ENCODE results near the gene GNG7.
"Not testable (repeated sequence)": the region's sequence is repeated elsewhere in the genome, so short reads cannot be mapped to it uniquely, and the experiment has no call there.

The GNG7 gene

GRCh38 chr19:2717638-2718541 lies 15.4 kb upstream of the GNG7 start:
- WGBS (ENCODE audit: insufficient coverage, insufficient read length) = no CpG with 5 or more reads among the region's 52 CpGs
- peaks cover 2% of the 10 kb centered on the region; the same call in 1 of the 2 replicates for H3K4me1 ChIP-seq (ENCODE audit: control insufficient read depth, insufficient read depth, low read length)
- no peak for DNase-seq (ENCODE audit: low read depth, low spot score)

GRCh38 chr19:2716722-2717637 lies 14.5 kb upstream of the GNG7 start:
- Histone ChIP-seq H3K4me1 (ENCODE audit: control insufficient read depth, insufficient read depth, low read length) (peaks cover 2% of the 10 kb centered on the region; the same call in 1 of the 2 replicates), H3K27ac (ENCODE audit: low read length) (no peak overlapping the region), H3K9me3 (ENCODE audit: control insufficient read depth, insufficient read depth, low read length) (no peaks in the 10 kb centered on the region), H3K27me3 (ENCODE audit: control insufficient read depth, insufficient read depth, low read length) (no peaks in the 10 kb centered on the region), H3K36me3 (ENCODE audit: control insufficient read depth, insufficient read depth, low read length) (no peaks in the 10 kb centered on the region), H3K4me3 (ENCODE audit: low read length) (no peak overlapping the region)
- no peak for DNase-seq (ENCODE audit: low read depth, low spot score)
- WGBS (ENCODE audit: insufficient coverage, insufficient read length) = no CpG with 5 or more reads among the region's 51 CpGs

More at GRCh38 chr19:2717638-2718541, 15.4 kb upstream of the GNG7 start:
- no peak overlapping the region for H3K4me3 ChIP-seq (ENCODE audit: low read length)
- no peaks in the 10 kb centered on the region for H3K36me3 ChIP-seq (ENCODE audit: control insufficient read depth, insufficient read depth, low read length)
- H3K9me3 ChIP-seq (ENCODE audit: control insufficient read depth, insufficient read depth, low read length) = no peaks in the 10 kb centered on the region
- no peaks in the 10 kb centered on the region for H3K27me3 ChIP-seq (ENCODE audit: control insufficient read depth, insufficient read depth, low read length)
- H3K27ac ChIP-seq (ENCODE audit: low read length) = no peak overlapping the region

GRCh38 chr19:2716275-2716650 lies 13.8 kb upstream of the GNG7 start:
- Histone ChIP-seq H3K4me3 (ENCODE audit: low read length) (no peak overlapping the region), H3K36me3 (ENCODE audit: control insufficient read depth, insufficient read depth, low read length) (no peaks in the 10 kb centered on the region), H3K4me1 (ENCODE audit: control insufficient read depth, insufficient read depth, low read length) (peaks cover 2% of the 10 kb centered on the region; the same call in 1 of the 2 replicates), H3K27me3 (ENCODE audit: control insufficient read depth, insufficient read depth, low read length) (no peaks in the 10 kb centered on the region), H3K9me3 (ENCODE audit: control insufficient read depth, insufficient read depth, low read length) (no peaks in the 10 kb centered on the region), H3K27ac (ENCODE audit: low read length) (no peak overlapping the region)
- WGBS (ENCODE audit: insufficient coverage, insufficient read length) = no CpG with 5 or more reads among the region's 19 CpGs
- DNase-seq (ENCODE audit: low read depth, low spot score) = no peak

GRCh38 chr19:2715470-2716274 lies 13.2 kb upstream of the GNG7 start:
- Histone ChIP-seq H3K27ac (ENCODE audit: low read length) (no peak overlapping the region), H3K4me1 (ENCODE audit: control insufficient read depth, insufficient read depth, low read length) (peaks cover 2% of the 10 kb centered on the region; the same call in 1 of the 2 replicates), H3K9me3 (ENCODE audit: control insufficient read depth, insufficient read depth, low read length) (no peaks in the 10 kb centered on the region), H3K27me3 (ENCODE audit: control insufficient read depth, insufficient read depth, low read length) (no peaks in the 10 kb centered on the region), H3K4me3 (ENCODE audit: low read length) (no peak overlapping the region), H3K36me3 (ENCODE audit: control insufficient read depth, insufficient read depth, low read length) (no peaks in the 10 kb centered on the region)
- no peak for DNase-seq (ENCODE audit: low read depth, low spot score)
- no CpG with 5 or more reads among the region's 12 CpGs for WGBS (ENCODE audit: insufficient coverage, insufficient read length)

GRCh38 chr19:2714531-2715269 lies 12.2 kb upstream of the GNG7 start:
- Histone ChIP-seq H3K4me1 (ENCODE audit: control insufficient read depth, insufficient read depth, low read length) (peaks cover 1% of the 10 kb centered on the region; the same call in 1 of the 2 replicates), H3K9me3 (ENCODE audit: control insufficient read depth, insufficient read depth, low read length) (no peaks in the 10 kb centered on the region), H3K27me3 (ENCODE audit: control insufficient read depth, insufficient read depth, low read length) (no peaks in the 10 kb centered on the region), H3K27ac (ENCODE audit: low read length) (no peak overlapping the region), H3K4me3 (ENCODE audit: low read length) (no peak overlapping the region), H3K36me3 (ENCODE audit: control insufficient read depth, insufficient read depth, low read length) (no peaks in the 10 kb centered on the region)
- no peak for DNase-seq (ENCODE audit: low read depth, low spot score)
- WGBS (ENCODE audit: insufficient coverage, insufficient read length) = no CpG with 5 or more reads among the region's 16 CpGs

GRCh38 chr19:2714102-2714501 lies 11.6 kb upstream of the GNG7 start:
- H3K27me3 ChIP-seq (ENCODE audit: control insufficient read depth, insufficient read depth, low read length); DNase-seq (ENCODE audit: low read depth, low spot score); H3K27ac ChIP-seq (ENCODE audit: low read length); H3K4me3 ChIP-seq (ENCODE audit: low read length); H3K9me3 ChIP-seq (ENCODE audit: control insufficient read depth, insufficient read depth, low read length); H3K4me1 ChIP-seq (ENCODE audit: control insufficient read depth, insufficient read depth, low read length); H3K36me3 ChIP-seq (ENCODE audit: control insufficient read depth, insufficient read depth, low read length): not testable (repeated sequence)
- 100% methylated on average over 1 of the region's 1 CpG for WGBS (ENCODE audit: insufficient coverage, insufficient read length)

- not testable (repeated sequence) for H3K27ac ChIP-seq (ENCODE audit: low read length); H3K9me3 ChIP-seq (ENCODE audit: control insufficient read depth, insufficient read depth, low read length); H3K27me3 ChIP-seq (ENCODE audit: control insufficient read depth, insufficient read depth, low read length); H3K36me3 ChIP-seq (ENCODE audit: control insufficient read depth, insufficient read depth, low read length); H3K4me3 ChIP-seq (ENCODE audit: low read length); DNase-seq (ENCODE audit: low read depth, low spot score); H3K4me1 ChIP-seq (ENCODE audit: control insufficient read depth, insufficient read depth, low read length)
- WGBS (ENCODE audit: insufficient coverage, insufficient read length) = over 99% methylated on average over 3 of the region's 3 CpGs
These were observed 10.7 kb upstream of the GNG7 start for GRCh38 chr19:2713170-2713569.

GRCh38 chr19:2711875-2712205 lies 9.3 kb upstream of the GNG7 start:
- no peak overlapping the region for H3K27ac ChIP-seq (ENCODE audit: low read length)
- no peaks in the 10 kb centered on the region for H3K36me3 ChIP-seq (ENCODE audit: control insufficient read depth, insufficient read depth, low read length)
- no peaks in the 10 kb centered on the region for H3K27me3 ChIP-seq (ENCODE audit: control insufficient read depth, insufficient read depth, low read length)
- no peaks in the 10 kb centered on the region for H3K4me1 ChIP-seq (ENCODE audit: control insufficient read depth, insufficient read depth, low read length)
- no peak overlapping the region for H3K4me3 ChIP-seq (ENCODE audit: low read length)
- no peak for DNase-seq (ENCODE audit: low read depth, low spot score)
- no peaks in the 10 kb centered on the region for H3K9me3 ChIP-seq (ENCODE audit: control insufficient read depth, insufficient read depth, low read length)
- WGBS (ENCODE audit: insufficient coverage, insufficient read length) = no CpG with 5 or more reads among the region's 5 CpGs

- Histone ChIP-seq H3K27ac (ENCODE audit: low read length) (no peak overlapping the region), H3K4me3 (ENCODE audit: low read length) (no peak overlapping the region), H3K4me1 (ENCODE audit: control insufficient read depth, insufficient read depth, low read length) (no peaks in the 10 kb centered on the region), H3K9me3 (ENCODE audit: control insufficient read depth, insufficient read depth, low read length) (no peaks in the 10 kb centered on the region), H3K36me3 (ENCODE audit: control insufficient read depth, insufficient read depth, low read length) (no peaks in the 10 kb centered on the region), H3K27me3 (ENCODE audit: control insufficient read depth, insufficient read depth, low read length) (no peaks in the 10 kb centered on the region)
- WGBS (ENCODE audit: insufficient coverage, insufficient read length) = no CpG with 5 or more reads among the region's 17 CpGs
- DNase-seq (ENCODE audit: low read depth, low spot score) = no peak
These were observed 8.8 kb upstream of the GNG7 start for GRCh38 chr19:2711172-2711874.

Measured in iPS DF 6.9 (cell line).